NT2/D1 (cell line): Measurements from ENCODE around the gene ASB5.

Source experiments
- DNase-seq: peaks from one replicate; pipeline ENCODE4 v3.0.0-alpha.2; 2011; ENCODE audit warnings: low read depth, low spot score
- H3K27me3 ChIP-seq: 2 replicates; pipeline ENCODE4 v1.6.0; 2011; ENCODE audit warnings: mild to moderate bottlenecking; ENCODE audit not compliant: insufficient read length, insufficient read depth
- H3K36me3 ChIP-seq: 2 replicates; pipeline ENCODE4 v1.6.1; 2011; ENCODE audit warnings: mild to moderate bottlenecking, low read length, mixed read lengths; ENCODE audit not compliant: insufficient read depth, insufficient read length
- H3K4me1 ChIP-seq: 2 replicates; pipeline ENCODE4 v1.5.1; 2011; ENCODE audit not compliant: insufficient read depth, insufficient read length
- H3K4me3 ChIP-seq: 2 replicates; pipeline ENCODE4 v1.5.1; 2011; ENCODE audit warnings: low read depth; ENCODE audit not compliant: insufficient read length
- H3K9ac ChIP-seq: 2 replicates; pipeline ENCODE4 v1.6.0; 2011; ENCODE audit warnings: low read depth; ENCODE audit not compliant: insufficient read length
- H3K9me3 ChIP-seq: 2 replicates; pipeline ENCODE4 v1.5.1; 2011; ENCODE audit warnings: mild to moderate bottlenecking, low read length; ENCODE audit not compliant: insufficient read depth
- SUZ12 ChIP-seq: IDR thresholded peaks from 2 replicates; pipeline ENCODE4 v1.6.1; 2011; ENCODE audit not compliant: insufficient read length, insufficient read depth; ENCODE audit errors: extremely low read depth
- YY1 ChIP-seq: IDR thresholded peaks from 2 replicates; pipeline ENCODE4 v1.6.1; 2011; ENCODE audit not compliant: insufficient read length, insufficient read depth
- ZNF274 ChIP-seq: IDR thresholded peaks from 2 replicates; pipeline ENCODE4 v1.6.1; 2011; ENCODE audit warnings: mild to moderate bottlenecking, low read depth, low read length

ASB5 gene

DNA sequence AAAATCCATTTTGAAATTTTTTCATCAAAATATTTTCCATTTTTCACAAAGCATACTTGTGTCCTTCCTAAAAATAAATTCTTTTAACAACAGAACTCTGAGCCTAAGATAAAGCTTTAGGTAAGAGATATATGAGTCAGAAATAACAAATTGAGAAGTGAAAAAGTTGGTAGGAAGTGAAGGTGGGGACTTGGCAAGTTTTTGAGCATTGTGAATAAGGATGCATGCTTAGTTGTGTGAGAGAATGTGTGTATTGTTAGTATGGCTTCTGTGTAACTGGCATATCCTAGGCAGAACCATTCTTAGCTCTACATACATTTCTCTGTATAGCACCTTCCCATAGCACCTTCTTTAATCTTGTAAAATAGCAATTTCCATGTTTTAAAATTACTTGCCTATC, 6.8 kb downstream of the ASB5 start:
- no peak for DNase-seq
- Histone ChIP-seq H3K27me3 (no peaks in the 10 kb centered on the region), H3K9me3 (no peaks in the 10 kb centered on the region), H3K9ac (no peak overlapping the region), H3K36me3 (no peaks in the 10 kb centered on the region), H3K4me3 (no peak overlapping the region), H3K4me1 (no peaks in the 10 kb centered on the region)
- TF ChIP-seq YY1 (no peak), ZNF274 (no peak), SUZ12 (no peak)

DNA sequence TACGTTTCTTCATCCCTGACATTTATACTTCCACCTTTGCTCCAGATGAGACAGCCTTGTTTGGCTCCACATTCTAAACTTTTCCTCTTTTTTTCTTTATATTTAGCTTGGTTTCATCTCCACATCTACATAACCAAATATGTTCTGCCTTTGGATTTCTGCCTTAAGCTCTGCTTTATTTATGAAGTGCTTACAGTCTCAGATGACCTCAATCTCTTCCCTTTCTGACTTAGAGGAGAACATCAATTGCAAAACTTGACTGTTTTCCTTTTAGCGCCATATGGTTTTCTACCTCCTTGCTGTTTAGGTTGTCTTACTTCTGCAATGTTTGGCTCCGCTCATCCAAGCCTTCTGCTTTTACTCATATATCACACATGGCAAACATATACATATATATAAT, 7.5 kb downstream of the ASB5 start:
- TF ChIP-seq YY1 (no peak), SUZ12 (no peak), ZNF274 (no peak)
- no peak overlapping the region for H3K9ac ChIP-seq
- H3K4me1 ChIP-seq, result no peaks in the 10 kb centered on the region
- no peaks in the 10 kb centered on the region for H3K36me3 ChIP-seq
- H3K9me3 ChIP-seq, result no peaks in the 10 kb centered on the region
- no peaks in the 10 kb centered on the region for H3K27me3 ChIP-seq
- no peak for DNase-seq
- H3K4me3 ChIP-seq, result no peak overlapping the region

DNA sequence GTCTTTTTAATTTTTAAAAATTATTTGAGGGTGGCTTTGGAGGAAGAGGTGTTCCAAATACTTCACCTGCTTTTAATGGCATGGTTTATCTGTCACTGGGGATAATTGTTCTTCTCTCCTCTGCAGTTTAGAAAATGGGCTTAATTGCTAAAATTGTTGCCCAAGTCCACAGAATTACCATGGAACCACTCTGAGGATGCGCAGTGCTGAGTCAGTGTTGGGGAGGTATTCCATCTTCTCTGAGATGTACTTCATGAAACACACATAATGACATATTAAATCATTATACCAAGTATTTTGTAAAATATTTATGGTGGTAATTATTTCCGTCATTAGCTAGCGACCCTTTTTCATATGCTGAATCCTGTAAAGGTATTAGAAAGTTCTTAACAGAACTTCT, 8.0 kb downstream of the ASB5 start:
- TF ChIP-seq SUZ12, result no peak
- TF ChIP-seq ZNF274, result no peak
- no peak for TF ChIP-seq YY1
- Histone ChIP-seq H3K9ac (no peak overlapping the region), H3K27me3 (no peaks in the 10 kb centered on the region), H3K36me3 (no peaks in the 10 kb centered on the region), H3K9me3 (no peaks in the 10 kb centered on the region), H3K4me1 (no peaks in the 10 kb centered on the region), H3K4me3 (no peak overlapping the region)
- no peak for DNase-seq

DNA sequence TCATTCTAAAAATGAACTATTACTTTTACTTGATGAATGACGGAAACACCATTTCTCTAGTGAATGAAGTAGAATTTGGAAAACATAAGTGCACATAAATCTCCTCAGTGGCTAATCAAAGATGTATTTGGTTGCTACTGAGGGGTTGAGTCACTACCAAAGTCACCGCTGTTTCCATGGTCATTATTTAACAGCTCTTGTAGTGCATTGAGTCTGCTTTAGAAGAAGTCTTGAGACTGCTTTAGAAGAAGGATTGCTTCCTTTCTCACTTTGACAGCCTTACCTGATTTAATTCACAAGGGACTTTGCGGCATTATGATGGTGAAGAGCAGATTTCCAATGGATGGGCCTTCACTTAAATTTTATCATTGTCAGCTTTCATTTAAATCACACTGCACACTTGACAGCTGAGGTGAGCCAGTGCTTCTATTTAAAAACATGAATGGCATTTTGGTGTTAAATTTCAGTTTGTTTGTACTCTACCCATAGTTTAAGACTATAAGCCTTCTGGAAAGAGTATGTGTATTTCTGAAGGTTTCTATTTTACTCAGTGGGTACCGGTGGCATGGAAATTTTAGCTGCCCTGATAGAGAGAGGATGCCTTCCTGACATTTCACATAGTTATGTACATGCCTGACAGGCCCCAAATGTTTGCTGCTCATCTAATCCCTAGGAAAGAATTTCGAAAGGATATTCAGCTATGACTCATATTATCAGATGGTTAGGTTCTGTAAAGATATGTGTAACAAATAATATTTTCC, 9.5 kb downstream of the ASB5 start:
- no peaks in the 10 kb centered on the region for H3K9me3 ChIP-seq
- no peak overlapping the region for H3K4me3 ChIP-seq
- H3K9ac ChIP-seq, result no peak overlapping the region
- no peaks in the 10 kb centered on the region for H3K36me3 ChIP-seq
- DNase-seq, result no peak
- TF ChIP-seq ZNF274, result no peak
- no peak for TF ChIP-seq SUZ12
- no peak for TF ChIP-seq YY1
- no peaks in the 10 kb centered on the region for H3K4me1 ChIP-seq
- H3K27me3 ChIP-seq, result no peaks in the 10 kb centered on the region

DNA sequence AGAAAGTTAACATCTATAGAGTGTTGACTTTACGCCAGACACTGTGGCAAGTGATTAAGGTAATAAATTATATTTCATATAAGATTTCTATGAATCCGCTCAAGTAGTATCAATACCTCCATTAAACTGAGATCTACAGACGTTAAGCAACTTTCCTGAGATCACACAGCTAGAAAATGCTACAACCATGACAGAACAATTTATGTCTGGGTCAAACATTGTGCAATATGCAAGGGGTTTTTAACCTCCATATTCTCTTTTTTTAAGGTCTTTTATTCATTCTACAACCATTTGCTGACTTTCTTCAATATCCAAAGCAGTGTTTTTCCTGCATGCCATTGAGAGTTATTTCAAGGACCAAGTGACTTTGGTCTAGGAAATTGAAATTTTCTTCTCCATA, 10.9 kb downstream of the ASB5 start:
- DNase-seq, result no peak
- Histone ChIP-seq H3K36me3 (no peaks in the 10 kb centered on the region), H3K9me3 (no peaks in the 10 kb centered on the region), H3K4me3 (no peak overlapping the region), H3K4me1 (no peaks in the 10 kb centered on the region), H3K27me3 (no peaks in the 10 kb centered on the region), H3K9ac (no peak overlapping the region)
- TF ChIP-seq SUZ12 (no peak), ZNF274 (no peak), YY1 (no peak)

DNA sequence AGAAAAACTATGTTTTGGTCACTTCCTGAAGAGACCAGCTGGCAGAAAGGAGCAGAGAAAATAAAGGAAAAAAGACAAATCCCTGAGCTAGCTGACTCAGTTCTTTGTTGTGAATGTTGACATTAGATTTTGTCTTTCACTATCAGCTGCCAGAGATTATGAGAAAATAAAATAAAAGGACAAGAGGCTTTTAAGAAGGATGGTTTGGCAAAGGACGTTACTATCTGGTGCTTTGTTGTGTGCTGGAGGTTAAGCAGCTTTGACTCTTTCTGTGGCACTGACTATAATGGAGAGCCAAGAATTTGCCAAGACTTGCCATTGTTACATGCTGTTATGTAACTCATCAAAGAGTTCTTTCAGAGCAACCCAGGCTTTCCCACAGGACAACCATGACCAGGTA, 12.1 kb downstream of the ASB5 start:
- H3K4me1 ChIP-seq, result no peaks in the 10 kb centered on the region
- H3K36me3 ChIP-seq, result no peaks in the 10 kb centered on the region
- DNase-seq, result no peak
- H3K27me3 ChIP-seq, result no peaks in the 10 kb centered on the region
- no peak overlapping the region for H3K9ac ChIP-seq
- TF ChIP-seq SUZ12 (no peak), ZNF274 (no peak), YY1 (no peak)
- H3K9me3 ChIP-seq, result no peaks in the 10 kb centered on the region
- no peak overlapping the region for H3K4me3 ChIP-seq

DNA sequence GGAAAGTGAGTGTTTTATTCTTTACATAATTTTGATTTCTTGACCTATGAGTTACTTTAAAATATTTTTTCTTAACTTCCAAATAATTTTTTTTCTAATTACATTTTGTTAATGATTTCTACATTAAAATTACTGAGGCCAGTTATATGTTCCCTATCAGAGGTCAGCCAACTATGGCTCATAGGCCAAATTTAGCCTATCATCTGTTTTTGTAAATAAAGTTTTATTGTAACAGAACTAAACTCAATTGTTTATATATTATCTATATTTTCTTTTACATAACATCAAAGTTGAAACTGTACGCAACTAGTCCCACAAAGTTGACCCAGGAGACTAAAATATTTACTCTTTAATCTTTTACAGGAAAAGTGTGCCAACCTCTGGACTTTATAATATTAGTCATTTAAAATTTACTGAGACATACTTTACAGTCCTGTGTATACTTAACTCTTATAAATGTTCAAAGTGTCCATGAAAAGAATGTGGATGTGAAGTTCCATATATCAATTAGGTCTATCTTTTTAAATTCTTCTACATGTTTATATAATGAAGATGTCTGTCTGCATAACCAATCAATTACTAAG, 26.2 kb downstream of the ASB5 start:
- Histone ChIP-seq H3K9me3 (no peaks in the 10 kb centered on the region), H3K27me3 (no peaks in the 10 kb centered on the region), H3K36me3 (no peaks in the 10 kb centered on the region), H3K9ac (no peak overlapping the region), H3K4me3 (no peak overlapping the region), H3K4me1 (no peaks in the 10 kb centered on the region)
- no peak for DNase-seq
- TF ChIP-seq SUZ12, result no peak
- TF ChIP-seq ZNF274, result no peak
- no peak for TF ChIP-seq YY1
